ENCODE results near the gene KRTAP10-3.

- TF ChIP-seq CTCF (IDR thresholded peaks at IDR 0.05 in 4 of 5, conservative IDR thresholded peaks at IDR 0.05 in 1 of 5), result no peak
- no peak for TF ChIP-seq POLR2A (IDR thresholded peaks at IDR 0.05)
These were observed 8.9 kb downstream of the KRTAP10-3 start for GRCh38 chr21:44549525-44550211.

Measured in gastrocnemius medialis (tissue), 4 donors.